Measurements from ENCODE around the gene EEF2. TPM values are rescaled to one million over a fixed set of nuclear protein-coding genes. Genes with fewer than 3 reads are reported as not detected.

Gene EEF2
- total RNA-seq, 1 experiment from 2014 or later: 3,615 TPM

GRCh38 chr19:3944018-3944721 lies 41.1 kb downstream of the EEF2 start:
- no peak overlapping the region for H3K23ac ChIP-seq (ENCODE audit: insufficient read length, low read depth, low read length)
- H3K79me2 ChIP-seq (ENCODE audit: insufficient read depth, low read length): no peaks in the 10 kb centered on the region
- H3K4me3 Mint-ChIP-seq: no peak overlapping the region
- H4K5ac ChIP-seq (ENCODE audit: insufficient read length, low read depth, low read length): no peak overlapping the region
- no peak overlapping the region for H2BK15ac ChIP-seq (ENCODE audit: low read depth, low read length)
- no peak overlapping the region for H3K18ac ChIP-seq (ENCODE audit: insufficient read length, low read depth, low read length)
- H4K91ac ChIP-seq (ENCODE audit: insufficient read length, low read depth, low read length): no peak overlapping the region
- H2BK20ac ChIP-seq (ENCODE audit: low read depth, low read length, poor library complexity, severe bottlenecking): no peak overlapping the region
- no peaks in the 10 kb centered on the region for H3K4me1 Mint-ChIP-seq
- no peaks in the 10 kb centered on the region for H3K23me2 ChIP-seq (ENCODE audit: insufficient read length, low read depth, low read length, poor library complexity, severe bottlenecking)
- H3K4ac ChIP-seq (ENCODE audit: low read depth, low read length): no peak overlapping the region
- no peaks in the 10 kb centered on the region for H4K20me1 ChIP-seq (ENCODE audit: control insufficient read depth, insufficient read depth, insufficient read length)
- H3T11ph ChIP-seq (ENCODE audit: low read length): no peak overlapping the region
- H3K27ac Mint-ChIP-seq: no peak overlapping the region
- no peak overlapping the region for H2BK12ac ChIP-seq (ENCODE audit: insufficient read length, low read depth, low read length)
- H3K4me1 ChIP-seq (ENCODE audit: insufficient read depth, low read length): no peaks in the 10 kb centered on the region
- H2AFZ ChIP-seq (ENCODE audit: low read length): no peak overlapping the region
- no CpG with 5 or more reads among the region's 11 CpGs for WGBS (ENCODE audit: extremely low coverage, insufficient read length, low lambda C conversion rate)
- no peak overlapping the region for H3K27ac ChIP-seq (ENCODE audit: insufficient read length, low read depth, low read length)
- no peaks in the 10 kb centered on the region for H3K27me3 ChIP-seq (ENCODE audit: insufficient read depth, low read length)
- H3K56ac ChIP-seq (ENCODE audit: insufficient read length, low read depth, low read length): no peak overlapping the region
- H3K14ac ChIP-seq (ENCODE audit: insufficient read depth, low read length): no peak overlapping the region
- H4K8ac ChIP-seq (replicated peaks; ENCODE audit: insufficient read length, low read depth, low read length): no peak overlapping the region
- no peaks in the 10 kb centered on the region for H3K9me3 ChIP-seq (ENCODE audit: control insufficient read depth, low read depth, low read length)
- no peak overlapping the region for H2BK5ac ChIP-seq (ENCODE audit: insufficient read length, low read length)
- H2AK5ac ChIP-seq (ENCODE audit: insufficient read length, low read length): no peak overlapping the region
- H3K36me3 Mint-ChIP-seq (ENCODE audit: insufficient read depth in 1 of 3, low read depth in 3 of 3): peaks cover 6 to 37% (median 24%) of the 10 kb centered on the region in 3 experiments; a peak in 6 of 7 replicates
- no peaks in the 10 kb centered on the region; the same call in 1 of the 2 replicates for H3K27me3 Mint-ChIP-seq (ENCODE audit: low read depth)
- no peak overlapping the region for H3K4me2 ChIP-seq (ENCODE audit: insufficient read depth, insufficient read length, low read length)
- TF ChIP-seq CTCF (conservative IDR thresholded peaks at IDR 0.05): no peak
- H3K9ac ChIP-seq (ENCODE audit: extremely low read depth, insufficient read length, low read length): no peak overlapping the region
- no peaks in the 10 kb centered on the region for H3K79me1 ChIP-seq (ENCODE audit: insufficient read depth, low read depth, low read length, poor library complexity, severe bottlenecking)
- H2BK120ac ChIP-seq (ENCODE audit: low read depth, low read length, poor library complexity, severe bottlenecking): no peak overlapping the region
- H3K9me3 Mint-ChIP-seq: no peaks in the 10 kb centered on the region; a peak in 1 of 5 replicates
- no peak for DNase-seq

All from H9 (cell line).